HG02852 (cell line): Measurements from ENCODE around the gene ZMYND8.

Experiments used
- ATAC-seq: cut with Tn5 transposase; IDR thresholded peaks from one replicate; pipeline ENCODE4 v1.9.1; 2021; ENCODE audit warnings: mild to moderate bottlenecking, moderate library complexity; ENCODE audit not compliant: unreplicated experiment

Gene ZMYND8

DNA sequence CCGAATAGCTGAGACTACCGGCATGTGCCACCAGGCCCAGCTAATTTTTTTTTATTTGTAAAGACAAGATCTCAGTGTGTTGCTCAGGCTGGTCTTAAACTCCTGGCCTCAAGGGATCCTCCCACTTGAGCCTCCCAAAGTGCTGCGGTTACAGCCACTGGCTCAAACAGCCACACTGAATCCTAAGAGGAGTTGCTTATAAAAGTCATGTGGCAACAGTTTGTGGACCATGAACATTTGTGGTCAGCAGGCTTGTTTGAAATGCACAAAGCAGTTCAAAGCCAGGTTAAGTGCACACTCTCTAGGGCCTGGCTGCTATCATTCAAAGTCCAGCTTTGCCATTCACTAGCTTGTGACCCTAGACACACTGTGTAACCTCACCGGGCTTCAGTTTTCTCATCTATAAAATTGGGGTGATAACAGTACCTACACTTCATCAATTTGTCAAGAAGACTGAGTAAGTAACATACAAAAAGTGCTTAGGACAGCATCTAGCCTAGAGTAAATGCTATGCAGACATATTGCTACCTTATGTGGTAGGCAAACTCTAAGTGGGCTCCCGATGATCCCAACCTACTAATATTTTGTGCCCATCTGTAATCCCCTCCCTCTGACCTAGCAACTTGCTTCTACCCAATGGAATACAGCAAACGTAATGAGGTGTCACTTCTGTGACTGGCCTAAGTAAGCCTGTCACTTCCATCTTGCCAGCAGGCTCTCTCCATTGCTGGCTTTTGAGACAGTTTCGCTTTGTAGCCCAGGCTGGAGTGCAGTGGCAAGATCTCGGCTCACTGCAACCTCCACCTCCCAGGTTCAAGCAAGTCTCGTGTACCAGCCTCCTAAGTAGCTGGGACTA, 122.9 kb downstream of the ZMYND8 start:
- no peak for ATAC-seq

DNA sequence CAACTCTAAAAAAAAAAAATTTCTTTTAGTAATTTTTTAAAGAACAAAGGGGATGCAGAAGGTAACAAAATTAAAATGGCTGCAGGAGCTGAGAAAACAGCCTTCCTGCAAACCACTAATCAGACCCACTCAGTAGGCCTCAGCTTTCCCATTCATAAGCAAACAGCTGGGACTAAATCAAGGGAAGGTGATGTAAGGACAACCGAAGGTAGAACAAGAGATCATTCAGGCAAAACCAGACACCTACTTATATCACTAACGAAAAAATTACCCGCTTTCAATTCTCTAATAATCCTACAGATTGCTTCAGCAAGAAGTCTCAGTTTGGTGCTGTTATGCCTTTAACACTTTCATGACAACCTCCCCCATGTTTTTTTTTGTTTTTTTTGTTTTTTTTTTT, 124.0 kb downstream of the ZMYND8 start:
- no peak for ATAC-seq

- ATAC-seq, result no peak
Observed at GRCh38 chr20:47231382-47232039, 125.0 kb downstream of the ZMYND8 start.

- no peak for ATAC-seq
Observed at GRCh38 chr20:47230811-47231256, 125.7 kb downstream of the ZMYND8 start.

- ATAC-seq, result no peak
Observed at GRCh38 chr20:47228654-47229053, 127.8 kb downstream of the ZMYND8 start.

DNA sequence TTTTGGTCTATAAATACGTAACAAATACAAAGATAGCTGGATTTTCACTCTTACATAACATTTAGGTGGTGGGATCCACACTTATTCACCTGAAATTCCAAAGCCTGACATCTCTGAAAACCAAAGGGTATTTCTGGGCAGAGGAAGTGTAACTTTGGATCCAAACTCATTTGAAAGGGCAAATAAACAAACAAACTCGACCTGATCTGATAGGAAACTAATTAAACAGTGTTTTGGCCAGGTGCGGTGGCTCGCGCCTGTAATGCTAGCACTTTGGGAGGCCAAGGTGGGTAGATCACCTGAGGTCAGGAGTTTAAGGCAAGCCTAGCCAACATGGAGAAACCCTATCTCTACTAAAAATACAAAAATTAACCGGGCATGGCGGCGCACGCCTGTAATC, 128.9 kb downstream of the ZMYND8 start:
- ATAC-seq, result no peak

- ATAC-seq, result no peak
Observed at GRCh38 chr20:47227119-47227518, 129.4 kb downstream of the ZMYND8 start.

- no peak for ATAC-seq
Observed at GRCh38 chr20:47225458-47225857, 131.0 kb downstream of the ZMYND8 start.

GRCh38 chr20:47224857-47225256, 131.6 kb downstream of the ZMYND8 start:
- ATAC-seq, result no peak

DNA sequence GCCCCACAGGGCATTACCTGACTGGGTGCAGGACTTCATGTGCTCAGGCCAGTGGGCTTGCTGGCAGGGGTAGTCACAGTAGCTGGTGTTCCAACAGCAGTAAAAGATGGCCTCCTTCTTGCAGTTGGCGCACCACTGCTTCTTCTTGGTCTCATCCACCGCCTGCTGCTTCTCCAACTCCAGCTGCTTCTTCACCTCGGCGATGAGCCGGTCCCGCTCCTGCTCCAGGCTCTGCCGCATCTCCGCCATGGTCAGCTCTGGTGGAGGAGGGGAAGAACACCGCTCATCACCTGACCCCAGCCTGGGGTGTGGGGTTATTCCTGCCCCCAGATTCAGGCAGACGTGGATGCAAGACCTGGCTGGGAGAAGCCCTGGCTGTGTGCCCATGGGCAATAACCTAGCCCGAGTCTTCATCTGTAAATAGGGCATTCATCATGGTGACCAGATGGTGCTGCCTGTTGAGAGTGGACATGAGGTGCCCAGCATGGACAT, 132.2 kb downstream of the ZMYND8 start:
- ATAC-seq, result no peak

DNA sequence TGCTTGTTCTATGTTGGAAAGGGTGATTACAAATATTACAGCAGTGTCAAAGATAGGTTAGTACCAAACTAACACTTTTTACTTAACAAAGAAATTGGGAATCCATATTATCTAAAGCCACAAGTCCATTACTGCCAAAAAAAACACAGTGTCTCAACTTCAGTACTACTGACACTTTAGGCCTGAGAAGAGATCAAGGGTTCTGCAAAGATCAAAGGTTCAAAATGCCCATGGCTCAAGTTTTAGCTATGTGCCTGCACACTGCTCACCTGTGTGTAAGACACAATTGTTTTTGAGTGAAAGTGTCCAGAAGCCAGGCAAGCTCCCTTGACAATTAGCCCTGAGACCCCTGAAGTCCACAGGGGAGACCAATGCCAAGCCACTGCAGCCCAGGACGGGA, 132.6 kb downstream of the ZMYND8 start:
- ATAC-seq, result no peak

GRCh38 chr20:47222468-47223119, 133.9 kb downstream of the ZMYND8 start:
- ATAC-seq, result no peak

- no peak for ATAC-seq
Observed at GRCh38 chr20:47221036-47221625, 135.4 kb downstream of the ZMYND8 start.

- ATAC-seq, result no peak
Observed at GRCh38 chr20:47220161-47220582, 136.3 kb downstream of the ZMYND8 start.

DNA sequence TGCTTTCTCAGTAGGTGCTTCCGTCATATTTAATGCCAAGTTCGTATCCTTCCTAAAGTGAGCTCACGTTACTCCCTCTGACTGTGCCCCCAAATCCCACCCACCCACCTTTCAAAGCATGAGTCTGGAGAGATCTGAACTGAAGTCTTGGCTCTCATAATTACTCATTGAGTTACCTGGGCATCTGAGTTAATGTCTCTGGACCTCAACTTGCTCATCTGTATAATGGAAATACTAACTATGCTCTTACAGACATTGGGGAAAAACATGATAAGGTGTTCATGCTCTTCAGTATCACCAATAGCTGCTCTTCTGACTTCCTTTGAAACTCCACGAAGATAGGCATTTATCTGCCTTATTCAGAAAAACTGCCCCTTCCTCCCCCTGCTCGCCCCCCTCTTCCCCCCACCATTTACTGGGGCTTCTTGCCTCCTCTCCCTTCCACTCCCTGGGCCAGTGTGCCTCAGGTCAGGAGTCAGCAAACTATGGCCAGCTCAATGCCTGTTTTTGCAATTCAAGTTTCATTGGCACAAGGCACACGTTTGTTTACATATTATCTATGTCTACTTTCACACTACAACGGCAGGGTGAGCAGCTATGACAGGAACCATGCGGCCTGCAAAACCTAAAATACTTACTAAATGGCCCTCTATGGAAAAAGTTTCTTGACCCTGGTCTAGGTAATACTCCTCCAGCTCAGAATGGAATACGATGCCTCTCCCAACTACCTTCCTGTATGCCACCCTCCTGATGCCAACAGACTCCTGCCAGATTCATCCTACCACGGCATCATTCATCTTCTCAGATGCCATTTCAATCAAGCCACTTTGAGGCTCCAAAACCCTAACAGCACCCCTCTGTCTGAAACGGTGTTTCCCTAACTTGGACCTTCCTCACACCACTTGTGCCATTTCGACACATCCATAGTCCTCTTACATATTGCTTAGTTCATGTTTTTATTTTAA, 138.7 kb downstream of the ZMYND8 start:
- ATAC-seq, result no peak

- no peak for ATAC-seq
Observed at GRCh38 chr20:47216819-47217410, 139.6 kb downstream of the ZMYND8 start.

DNA sequence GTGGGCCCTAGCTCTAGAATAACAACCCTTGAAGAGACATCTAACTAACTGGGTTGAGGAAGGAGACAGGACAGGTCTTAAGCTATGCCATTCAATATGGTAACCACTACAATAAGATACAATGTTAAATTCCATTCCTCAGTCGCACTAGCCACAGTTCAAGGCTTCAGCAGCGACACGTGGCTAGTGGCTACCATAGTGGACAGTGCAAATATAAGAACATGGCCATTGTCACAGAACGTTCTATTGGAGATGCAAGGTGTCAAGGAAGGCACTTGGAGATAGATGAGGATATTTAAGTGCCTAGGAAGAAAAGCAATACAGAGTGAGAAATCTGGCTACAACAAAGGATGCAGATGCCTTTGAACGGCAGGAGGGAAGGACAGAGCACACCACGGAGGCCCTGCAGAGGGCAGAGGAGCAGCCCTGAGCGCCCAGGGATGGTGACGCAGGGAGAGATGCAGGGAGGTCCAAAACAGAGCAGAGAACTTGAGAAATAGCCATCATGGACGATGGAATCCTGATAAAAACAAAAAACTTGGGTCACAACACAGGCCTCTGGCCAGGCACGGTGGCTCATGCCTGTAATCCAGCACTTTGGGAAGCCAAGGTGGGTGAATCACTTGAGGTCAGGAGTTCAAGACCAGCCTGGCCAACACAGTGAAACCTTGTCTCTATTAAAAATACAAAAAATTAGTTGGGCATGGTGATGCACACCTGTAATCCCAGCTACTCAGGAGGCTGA, 140.7 kb downstream of the ZMYND8 start:
- ATAC-seq, result no peak

- ATAC-seq, result no peak
Observed at GRCh38 chr20:47213966-47214365, 142.5 kb downstream of the ZMYND8 start.

DNA sequence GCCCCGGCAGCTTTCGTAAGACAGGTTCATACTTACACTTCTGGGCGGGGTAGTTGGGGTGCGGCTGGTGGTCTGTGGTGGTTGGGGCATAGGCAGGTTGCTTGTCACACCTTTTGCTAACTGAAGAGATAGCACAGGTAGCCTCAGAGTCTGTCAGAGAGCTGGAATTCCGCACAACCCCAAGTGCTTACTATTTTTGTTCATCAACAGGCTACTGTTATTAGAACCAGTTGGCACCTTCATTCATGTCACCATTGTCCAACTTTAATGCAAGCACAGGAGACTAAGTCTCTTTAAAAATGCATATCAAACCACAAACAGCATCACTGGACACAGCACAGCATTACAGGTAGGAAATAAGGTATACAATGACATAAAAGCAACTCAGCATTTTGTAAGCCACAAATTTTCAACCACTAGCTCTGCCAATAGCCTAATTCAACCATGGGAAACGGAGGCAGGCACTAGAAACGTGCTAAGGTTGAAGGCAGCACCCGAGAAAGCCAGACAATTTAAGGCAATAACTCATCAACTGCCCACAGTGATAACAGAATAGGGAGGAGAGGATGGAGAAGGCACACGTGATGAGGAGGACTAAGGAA, 143.8 kb downstream of the ZMYND8 start:
- ATAC-seq, result no peak
